HG02678 (cell line): ENCODE data around the gene MEPCE.

Experiments
- ATAC-seq: cut with Tn5 transposase; IDR thresholded peaks from one replicate; pipeline ENCODE4 v1.9.1; 2021; ENCODE audit warnings: mild to moderate bottlenecking, moderate library complexity; ENCODE audit not compliant: unreplicated experiment

Gene MEPCE

GRCh38 chr7:100481466-100481865 is 51.8 kb downstream of the MEPCE start:
- ATAC-seq, result no peak

GRCh38 chr7:100482728-100483089 is 53.1 kb downstream of the MEPCE start:
- ATAC-seq, result no peak

- peak; percentile 45 for ATAC-seq
Observed at GRCh38 chr7:100483090-100483721, 53.6 kb downstream of the MEPCE start.
